PC-9 (cell line): ENCODE data around the gene RASGRF1. TPM values are rescaled to one million over a fixed set of nuclear protein-coding genes. Genes with fewer than 3 reads are reported as not detected.

ENCODE experiments used
- BruUV-seq: library from RNA; stranded (reverse); fragments of 400-500 nt; replicated peaks from 2 replicates; lab custom pipeline; 2021; lab: Mats Ljungman, UMichigan
- CTCF ChIA-PET: fragments of 300-600 bp; sonication (Branson Sonifier 250); formaldehyde crosslinking; loops from one replicate; lab custom pipeline; 2022; ENCODE audit warnings: antibody characterized with exemption; lab: Charles Lee
- POLR2A ChIA-PET: fragments of 300-600 bp; sonication (Branson Sonifier 250); formaldehyde crosslinking; loops from one replicate; lab custom pipeline; 2022; ENCODE audit warnings: antibody characterized with exemption; ENCODE audit not compliant: unreplicated experiment; lab: Charles Lee
- DNase-seq, 2 experiments: peaks; one replicate each; pipeline versions ENCODE4 v3.0.0 to v3.0.0-alpha.2; 2015 to 2022; ENCODE audit warnings: mixed read lengths in 1 of 2
- H2AFZ ChIP-seq: fragments of 200-600 bp; sonication (generic); 2 replicates; pipeline ENCODE4 v1.8.1; 2017; ENCODE audit warnings: antibody characterized with exemption
- H3F3A ChIP-seq: fragments of 200-600 bp; sonication (generic); 2 replicates; pipeline ENCODE4 v1.8.1; 2017; ENCODE audit warnings: antibody characterized with exemption, mild to moderate bottlenecking, low read depth; ENCODE audit not compliant: insufficient read depth
- H3K27ac ChIP-seq: fragments of 200-600 bp; sonication (generic); 2 replicates; pipeline ENCODE4 v1.6.1; 2016; ENCODE audit warnings: mixed run types
- H3K27me3 ChIP-seq: fragments of 200-600 bp; sonication (generic); 2 replicates; pipeline ENCODE4 v1.6.1; 2016; ENCODE audit warnings: low read depth, mixed run types; ENCODE audit not compliant: insufficient read depth
- H3K36me3 ChIP-seq: fragments of 200-600 bp; sonication (generic); 2 replicates; pipeline ENCODE4 v1.6.1; 2016; ENCODE audit warnings: low read depth, mixed run types
- H3K4me1 ChIP-seq: fragments of 200-600 bp; sonication (generic); replicated peaks from 2 replicates; pipeline ENCODE4 v1.6.1; 2016; ENCODE audit warnings: mixed run types; ENCODE audit not compliant: insufficient read depth
- H3K4me2 ChIP-seq: fragments of 200-600 bp; sonication (generic); 2 replicates; pipeline ENCODE4 v1.6.1; 2017; ENCODE audit warnings: mixed run types
- H3K4me3 ChIP-seq: fragments of 200-600 bp; sonication (generic); 2 replicates; pipeline ENCODE4 v1.6.1; 2016; ENCODE audit warnings: mixed run types
- H3K79me2 ChIP-seq: fragments of 200-600 bp; sonication (generic); 2 replicates; pipeline ENCODE4 v1.6.1; 2017; ENCODE audit warnings: low read depth, mixed run types
- H3K9me2 ChIP-seq: fragments of 200-600 bp; sonication (generic); 2 replicates; pipeline ENCODE4 v1.8.1; 2017; ENCODE audit warnings: mild to moderate bottlenecking; ENCODE audit not compliant: insufficient read depth
- H3K9me3 ChIP-seq: fragments of 200-600 bp; sonication (generic); 2 replicates; pipeline ENCODE4 v1.8.1; 2016; ENCODE audit warnings: low read depth; ENCODE audit not compliant: insufficient read depth
- H4K20me1 ChIP-seq: fragments of 200-600 bp; sonication (generic); 2 replicates; pipeline ENCODE4 v1.8.1; 2017; ENCODE audit not compliant: insufficient read depth
- EZH2 ChIP-seq: fragments of 200-600 bp; sonication (generic); IDR thresholded peaks from 2 replicates; pipeline ENCODE4 v1.8.0; 2017; ENCODE audit warnings: antibody characterized with exemption, low read depth
- intact Hi-C: fragments of 100-400 bp; cut with micrococcal nuclease; formaldehyde crosslinking; loops from one replicate; pipeline ENCODE4 v1.10.0; 2022; ENCODE audit not compliant: unreplicated experiment
- total RNA-seq: library from RNA; stranded (reverse); gene quantifications from 2 replicates; pipeline ENCODE4 v1.2.3, GENCODE V29; 2021
- TF ChIP-seq, protein P1 (sequence below): fragments of 200-600 bp; sonication (generic); conservative IDR thresholded peaks from 2 replicates; pipeline ENCODE4 v1.6.1; 2017; ENCODE audit warnings: mixed run types, antibody characterized with exemption, mild to moderate bottlenecking, moderate library complexity

The RASGRF1 gene
- total RNA-seq, 1 experiment from 2014 or later = 6.0 TPM

DNA sequence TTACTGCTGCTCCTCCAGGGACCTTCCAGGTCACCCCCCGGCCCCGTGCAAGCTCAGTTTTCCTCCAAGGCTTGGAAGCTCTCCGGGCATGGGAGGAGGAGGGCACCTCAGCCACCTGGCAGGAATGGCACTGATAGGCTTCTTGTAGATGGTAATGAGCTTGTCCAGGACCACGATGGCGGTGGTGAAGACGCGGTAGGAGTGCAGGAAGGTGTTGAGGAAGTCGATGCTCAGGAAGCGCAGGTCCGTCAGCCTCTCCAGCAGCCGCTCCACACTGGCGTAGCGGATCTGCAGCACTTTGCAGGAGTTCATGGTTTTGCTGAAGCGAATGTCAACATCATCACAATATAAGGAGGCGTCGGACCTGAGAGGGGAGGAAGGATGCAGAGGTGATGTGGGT is 84.5 kb downstream of the RASGRF1 start:
- no peak overlapping the region for H3K27ac ChIP-seq
- no peak overlapping the region for H3K4me3 ChIP-seq
- no peak overlapping the region for H3K4me2 ChIP-seq
- H3K79me2 ChIP-seq = no peaks in the 10 kb centered on the region
- no peaks in the 10 kb centered on the region for H3K27me3 ChIP-seq
- no peaks in the 10 kb centered on the region; the same call in 1 of the 2 replicates for H3F3A ChIP-seq
- H3K9me2 ChIP-seq = no peaks in the 10 kb centered on the region
- TF ChIP-seq, protein P1, sequence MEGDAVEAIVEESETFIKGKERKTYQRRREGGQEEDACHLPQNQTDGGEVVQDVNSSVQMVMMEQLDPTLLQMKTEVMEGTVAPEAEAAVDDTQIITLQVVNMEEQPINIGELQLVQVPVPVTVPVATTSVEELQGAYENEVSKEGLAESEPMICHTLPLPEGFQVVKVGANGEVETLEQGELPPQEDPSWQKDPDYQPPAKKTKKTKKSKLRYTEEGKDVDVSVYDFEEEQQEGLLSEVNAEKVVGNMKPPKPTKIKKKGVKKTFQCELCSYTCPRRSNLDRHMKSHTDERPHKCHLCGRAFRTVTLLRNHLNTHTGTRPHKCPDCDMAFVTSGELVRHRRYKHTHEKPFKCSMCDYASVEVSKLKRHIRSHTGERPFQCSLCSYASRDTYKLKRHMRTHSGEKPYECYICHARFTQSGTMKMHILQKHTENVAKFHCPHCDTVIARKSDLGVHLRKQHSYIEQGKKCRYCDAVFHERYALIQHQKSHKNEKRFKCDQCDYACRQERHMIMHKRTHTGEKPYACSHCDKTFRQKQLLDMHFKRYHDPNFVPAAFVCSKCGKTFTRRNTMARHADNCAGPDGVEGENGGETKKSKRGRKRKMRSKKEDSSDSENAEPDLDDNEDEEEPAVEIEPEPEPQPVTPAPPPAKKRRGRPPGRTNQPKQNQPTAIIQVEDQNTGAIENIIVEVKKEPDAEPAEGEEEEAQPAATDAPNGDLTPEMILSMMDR = no peak
- TF ChIP-seq EZH2 = no peak
- H3K9me3 ChIP-seq = no peaks in the 10 kb centered on the region
- POLR2A ChIA-PET = no interaction called here
- peaks cover 27% of the 10 kb centered on the region for H3K4me1 ChIP-seq
- no TSS peak for BruUV-seq
- CTCF ChIA-PET = no interaction called here
- no peaks in the 10 kb centered on the region for H4K20me1 ChIP-seq
- no peaks in the 10 kb centered on the region for H3K36me3 ChIP-seq
- H2AFZ ChIP-seq = no peak overlapping the region
- intact Hi-C loops = no loop called here
- no peak for DNase-seq

DNA sequence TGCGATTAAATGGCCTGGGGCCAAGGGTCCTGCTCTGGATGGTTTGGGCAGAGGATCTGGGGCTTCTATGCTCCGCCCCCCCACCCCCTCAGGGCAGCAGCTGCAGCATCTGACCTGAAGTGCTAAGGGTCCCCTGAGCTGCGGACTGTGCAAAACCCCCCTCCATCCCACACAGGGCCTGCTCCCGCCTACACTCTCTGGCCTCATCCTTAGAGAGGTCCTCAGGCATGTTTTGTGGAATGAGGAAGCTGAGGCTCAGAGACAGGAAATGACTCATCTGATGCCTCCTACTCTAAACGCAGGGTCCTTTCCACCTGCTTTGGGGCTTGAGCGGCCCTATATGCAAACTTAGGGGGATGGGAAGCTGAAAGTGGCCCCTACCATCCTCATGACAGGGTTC is 86.2 kb downstream of the RASGRF1 start:
- Histone ChIP-seq H2AFZ (no peak overlapping the region), H3K9me2 (no peaks in the 10 kb centered on the region), H3K4me1 (peaks cover 27% of the 10 kb centered on the region), H3K4me3 (no peak overlapping the region), H3K4me2 (peak overlapping the region; percentile 58), H3K27ac (peak overlapping the region; percentile 74), H3K79me2 (no peaks in the 10 kb centered on the region), H3K36me3 (no peaks in the 10 kb centered on the region), H3K27me3 (no peaks in the 10 kb centered on the region), H4K20me1 (no peaks in the 10 kb centered on the region), H3F3A (no peaks in the 10 kb centered on the region; the same call in 1 of the 2 replicates), H3K9me3 (no peaks in the 10 kb centered on the region)
- POLR2A ChIA-PET = interaction anchor here (0.6 to 1.0 kb wide), 3 partner anchors 60 to 1852 kb away, joined by 6 to 7 read pairs (median 6); partner anchors contain the start of gene CTSH
- BruUV-seq = no TSS peak
- CTCF ChIA-PET = interaction anchor here (0.6 to 1.1 kb wide), 3 partner anchors 14 to 25 kb away, joined by 3 to 14 read pairs (median 3); no protein-coding TSS in a partner anchor
- TF ChIP-seq, protein P1 = no peak
- no peak for TF ChIP-seq EZH2
- peak; percentile 64 to 88 for DNase-seq
- intact Hi-C loops = no loop called here

DNA sequence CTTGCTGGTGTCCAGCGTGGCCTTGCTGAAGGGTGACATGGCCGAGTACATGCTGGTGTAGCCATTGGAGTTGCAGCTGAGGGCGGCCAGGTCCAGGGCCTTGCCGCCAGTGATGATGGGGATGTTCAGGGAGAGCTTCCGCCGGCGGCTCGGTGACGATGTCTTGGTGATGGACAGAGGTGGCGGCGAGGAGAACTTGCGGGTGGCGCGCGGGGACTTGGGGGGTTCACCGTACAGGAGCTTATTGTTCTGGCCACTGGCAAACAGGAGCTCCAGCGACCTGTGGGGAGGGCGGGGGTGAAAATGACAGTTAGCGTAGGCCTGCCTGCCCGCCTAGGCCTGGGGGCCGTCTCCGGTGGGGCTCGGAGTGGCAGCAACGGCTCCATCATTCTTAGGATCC is 86.7 kb downstream of the RASGRF1 start:
- TF ChIP-seq, protein P1 = no peak
- no peak for TF ChIP-seq EZH2
- no peaks in the 10 kb centered on the region for H3K36me3 ChIP-seq
- H3F3A ChIP-seq = no peaks in the 10 kb centered on the region; the same call in 1 of the 2 replicates
- intact Hi-C loops = no loop called here
- H3K4me1 ChIP-seq = peaks cover 27% of the 10 kb centered on the region
- no peak for DNase-seq
- POLR2A ChIA-PET = interaction anchor here (0.6 to 1.0 kb wide), 2 partner anchors 59 to 73 kb away, joined by 6 read pairs; partner anchors contain the start of gene CTSH
- H3K9me2 ChIP-seq = no peaks in the 10 kb centered on the region
- BruUV-seq = no TSS peak
- CTCF ChIA-PET = interaction anchor here (0.6 to 1.1 kb wide), 2 partner anchors 14 to 24 kb away, joined by 3 read pairs; no protein-coding TSS in a partner anchor
- H3K79me2 ChIP-seq = no peaks in the 10 kb centered on the region
- no peak overlapping the region for H3K4me3 ChIP-seq
- H2AFZ ChIP-seq = no peak overlapping the region
- H3K4me2 ChIP-seq = peak overlapping the region; percentile 58
- no peaks in the 10 kb centered on the region for H3K27me3 ChIP-seq
- no peaks in the 10 kb centered on the region for H3K9me3 ChIP-seq
- peak overlapping the region; percentile 74; the same call in 1 of the 2 replicates for H3K27ac ChIP-seq
- H4K20me1 ChIP-seq = no peaks in the 10 kb centered on the region
